Hepatocyte (in vitro differentiated cells): ENCODE measurements around the gene CELA2A.
"Not testable (repeated sequence)": the region's sequence is repeated elsewhere in the genome, so short reads cannot be mapped to it uniquely, and the experiment has no call there.

Source experiments
- CTCF ChIP-seq: fragments of 200-600 bp; sonication (generic); IDR thresholded peaks from 2 replicates; pipeline ENCODE4 v1.5.1; 2016; ENCODE audit warnings: antibody characterized with exemption, mild to moderate bottlenecking; ENCODE audit not compliant: poor library complexity
- EZH2 ChIP-seq: fragments of 200-600 bp; sonication (generic); IDR thresholded peaks from 2 replicates; pipeline ENCODE4 v1.6.1; 2016; ENCODE audit warnings: antibody characterized with exemption, mild to moderate bottlenecking, borderline replicate concordance

DNA sequence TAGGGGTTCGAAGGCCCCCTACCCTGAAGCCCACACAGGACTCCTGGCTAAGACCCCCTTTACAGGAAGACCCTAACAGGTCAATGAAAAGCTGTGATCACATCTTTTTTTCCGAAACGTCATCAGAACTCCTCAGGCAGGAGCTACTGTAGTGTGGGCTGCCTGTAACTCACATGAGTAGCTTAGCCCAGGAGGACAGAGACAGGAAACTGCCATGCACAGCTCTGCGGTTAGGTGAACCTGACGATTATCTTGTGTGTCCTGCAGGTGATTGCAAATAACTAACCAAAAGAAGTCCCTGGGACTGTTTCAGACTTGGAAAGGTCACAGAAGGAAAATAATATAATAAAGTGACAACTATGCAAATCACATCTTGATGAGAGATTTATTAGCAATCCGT is 15.2 kb downstream of the CELA2A start:
- not testable (repeated sequence) for TF ChIP-seq EZH2, CTCF
